IMR-90 (cell line): ENCODE measurements around the gene MAK. TPM values are rescaled to one million over a fixed set of nuclear protein-coding genes. Genes with fewer than 3 reads are reported as not detected.

Source experiments
- ATAC-seq: fragments of 200-7000 bp; cut with Tn5 transposase; 2 replicates; pipeline ENCODE4 v1.9.1; 2020; ENCODE audit warnings: low read depth, mild to moderate bottlenecking, moderate library complexity
- BruUV-seq: library from RNA; stranded (reverse); fragments of 400-500 nt; replicated peaks from 2 replicates; lab custom pipeline; 2021; lab: Mats Ljungman, UMichigan
- CTCF ChIA-PET: fragments of 300-600 bp; formaldehyde crosslinking; extraction: SDS; loops from one replicate; lab custom pipeline; 2021; ENCODE audit warnings: antibody characterized with exemption; lab: Yijun Ruan, JAX
- POLR2A ChIA-PET: fragments of 300-600 bp; sonication (Branson Sonifier 250); formaldehyde crosslinking; loops from one replicate; lab custom pipeline; 2022; ENCODE audit warnings: antibody characterized with exemption; ENCODE audit not compliant: unreplicated experiment; lab: Charles Lee
- DNase-seq: peaks from one replicate; pipeline ENCODE4 v3.0.0; 2013
- H2AFZ ChIP-seq: replicated peaks from 2 replicates; pipeline ENCODE3; 2013; ENCODE audit warnings: low read length, mild to moderate bottlenecking; ENCODE audit not compliant: poor library complexity
- H2AK5ac ChIP-seq: 2 replicates; pipeline ENCODE4 v1.6.1; 2013; ENCODE audit warnings: low read depth, low read length, inconsistent platforms
- H2AK9ac ChIP-seq: replicated peaks from 2 replicates; pipeline ENCODE3; 2013; ENCODE audit warnings: mild to moderate bottlenecking, low read depth, low read length, moderate library complexity; ENCODE audit not compliant: poor library complexity
- H2BK120ac ChIP-seq: 2 replicates; pipeline ENCODE4 v1.6.1; 2013; ENCODE audit warnings: low read depth, low read length, inconsistent platforms
- H2BK15ac ChIP-seq: 3 replicates; pipeline ENCODE4 v1.6.1; 2013; ENCODE audit warnings: low read depth, low read length, inconsistent platforms
- H2BK20ac ChIP-seq: 2 replicates; pipeline ENCODE4 v1.6.1; 2013; ENCODE audit warnings: low read depth, mild to moderate bottlenecking, inconsistent platforms, low read length, moderate library complexity
- H2BK5ac ChIP-seq: 2 replicates; pipeline ENCODE4 v1.6.1; 2013; ENCODE audit warnings: mild to moderate bottlenecking, low read depth, low read length, inconsistent platforms; ENCODE audit not compliant: poor library complexity, severe bottlenecking
- H3K14ac ChIP-seq: replicated peaks from 2 replicates; pipeline ENCODE4 v1.6.1; 2013; ENCODE audit warnings: low read depth, low read length, inconsistent platforms
- H3K18ac ChIP-seq: 2 replicates; pipeline ENCODE4 v1.6.1; 2013; ENCODE audit warnings: low read depth, low read length, control low read depth
- H3K23ac ChIP-seq: 2 replicates; pipeline ENCODE4 v1.6.1; 2013; ENCODE audit warnings: low read depth, low read length, inconsistent platforms
- H3K27ac ChIP-seq: 2 replicates; pipeline ENCODE4 v1.5.1; 2013; ENCODE audit warnings: mild to moderate bottlenecking, control low read depth, low read length; ENCODE audit not compliant: insufficient read depth
- H3K27me3 ChIP-seq: 2 replicates; pipeline ENCODE4 v1.6.1; 2013; ENCODE audit warnings: low read length; ENCODE audit not compliant: control insufficient read depth, insufficient read depth
- H3K36me3 ChIP-seq: 2 replicates; pipeline ENCODE4 v1.6.1; 2013; ENCODE audit warnings: low read length, mixed read lengths; ENCODE audit not compliant: control insufficient read depth, insufficient read depth
- H3K4ac ChIP-seq: 2 replicates; pipeline ENCODE4 v1.6.1; 2013; ENCODE audit warnings: low read depth, low read length, inconsistent platforms
- H3K4me1 ChIP-seq: 2 replicates; pipeline ENCODE4 v1.6.1; 2013; ENCODE audit warnings: low read length, mixed read lengths; ENCODE audit not compliant: control insufficient read depth, insufficient read depth
- H3K4me2 ChIP-seq: 2 replicates; pipeline ENCODE4 v1.6.1; 2013; ENCODE audit warnings: low read depth, mild to moderate bottlenecking, control low read depth, low read length, moderate library complexity
- H3K4me3 ChIP-seq: 2 replicates; pipeline ENCODE4 v1.5.1; 2013; ENCODE audit warnings: low read depth, mild to moderate bottlenecking, control low read depth, low read length, moderate library complexity; ENCODE audit not compliant: insufficient read depth
- H3K56ac ChIP-seq: 2 replicates; pipeline ENCODE4 v1.6.1; 2013; ENCODE audit warnings: low read length, inconsistent platforms; ENCODE audit not compliant: insufficient read depth; ENCODE audit errors: extremely low read depth
- H3K79me1 ChIP-seq, 2 experiments: 2 replicates each; pipeline ENCODE4 v1.6.1; 2013; ENCODE audit warnings: low read length in 2 of 2, inconsistent platforms in 1 of 2, low read depth in 1 of 2
- H3K9ac ChIP-seq: 2 replicates; pipeline ENCODE4 v1.6.1; 2013; ENCODE audit warnings: low read depth, low read length, control low read depth
- H3K9me1 ChIP-seq: 2 replicates; pipeline ENCODE4 v1.6.1; 2013; ENCODE audit warnings: low read length, inconsistent platforms; ENCODE audit not compliant: insufficient read depth
- H3K9me3 ChIP-seq: 2 replicates; pipeline ENCODE4 v1.6.1; 2013; ENCODE audit warnings: low read length; ENCODE audit not compliant: control insufficient read depth, insufficient read depth
- H4K20me1 ChIP-seq: 2 replicates; pipeline ENCODE4 v1.6.1; 2013; ENCODE audit warnings: low read length, inconsistent platforms; ENCODE audit not compliant: insufficient read depth
- H4K5ac ChIP-seq: 2 replicates; pipeline ENCODE4 v1.6.1; 2013; ENCODE audit warnings: mild to moderate bottlenecking, low read depth, low read length, control low read depth
- H4K8ac ChIP-seq, 2 experiments: 2 replicates each; pipeline ENCODE4 v1.6.1; 2013; ENCODE audit warnings: low read depth in 2 of 2, low read length in 2 of 2, control low read depth in 1 of 2, inconsistent platforms in 1 of 2
- H4K91ac ChIP-seq: 2 replicates; pipeline ENCODE4 v1.6.1; 2013; ENCODE audit warnings: low read depth, low read length, inconsistent platforms; ENCODE audit not compliant: insufficient read depth
- MAFK ChIP-seq: IDR thresholded peaks from 2 replicates; pipeline ENCODE4 v1.6.1; 2012; ENCODE audit warnings: low read depth, low read length, improper control_type of control experiment
- MAZ ChIP-seq: IDR thresholded peaks from 2 replicates; pipeline ENCODE4 v1.6.1; 2012; ENCODE audit warnings: low read depth, mild to moderate bottlenecking, low read length, improper control_type of control experiment, moderate library complexity, borderline replicate concordance
- WGBS, 2 experiments: methylation state at CpG; one replicate each; pipeline versions ENCODE4 v1.1.5 to v1.1.7; 2013; ENCODE audit warnings: missing lambda C conversion rate in 2 of 2; ENCODE audit not compliant: insufficient read length in 1 of 2; ENCODE audit errors: extremely low coverage in 2 of 2; 5-methylcytosine and 5-hydroxymethylcytosine counted together
- dilution Hi-C: fragments of 300-500 bp; cut with HindIII; formaldehyde crosslinking; loops from one replicate; pipeline ENCODE4 v1.14.3; 2018; ENCODE audit warnings: low sequenced_read_pairs; ENCODE audit not compliant: unreplicated experiment
- in situ Hi-C: fragments of 300-500 bp; cut with MboI; formaldehyde crosslinking; loops from 3 replicates; pipeline ENCODE4 v1.14.3; 2019; ENCODE audit warnings: low sequenced_read_pairs, inconsistent platforms, mixed read lengths
- intact Hi-C: fragments of 100-400 bp; cut with micrococcal nuclease; formaldehyde crosslinking; loops from 2 replicates; pipeline ENCODE4 v1.10.0; 2022
- polyA plus RNA-seq, 3 experiments: library from polyadenylated mRNA; depleted of rRNA; stranded (reverse); fragments of >200 nt; gene quantifications; 2 replicates each; pipeline ENCODE4 v1.2.3, GENCODE V29; 2012; ENCODE audit warnings: low replicate concordance in 1 of 3
- total RNA-seq: library from RNA; depleted of rRNA; stranded (reverse); fragments of >200 nt; gene quantifications from 2 replicates; pipeline ENCODE4 v1.2.3, GENCODE V29; 2012

The MAK gene
- total and polyA plus RNA-seq, 2 of the 4 experiments (the other 2 are of a cell fraction): not detected

DNA sequence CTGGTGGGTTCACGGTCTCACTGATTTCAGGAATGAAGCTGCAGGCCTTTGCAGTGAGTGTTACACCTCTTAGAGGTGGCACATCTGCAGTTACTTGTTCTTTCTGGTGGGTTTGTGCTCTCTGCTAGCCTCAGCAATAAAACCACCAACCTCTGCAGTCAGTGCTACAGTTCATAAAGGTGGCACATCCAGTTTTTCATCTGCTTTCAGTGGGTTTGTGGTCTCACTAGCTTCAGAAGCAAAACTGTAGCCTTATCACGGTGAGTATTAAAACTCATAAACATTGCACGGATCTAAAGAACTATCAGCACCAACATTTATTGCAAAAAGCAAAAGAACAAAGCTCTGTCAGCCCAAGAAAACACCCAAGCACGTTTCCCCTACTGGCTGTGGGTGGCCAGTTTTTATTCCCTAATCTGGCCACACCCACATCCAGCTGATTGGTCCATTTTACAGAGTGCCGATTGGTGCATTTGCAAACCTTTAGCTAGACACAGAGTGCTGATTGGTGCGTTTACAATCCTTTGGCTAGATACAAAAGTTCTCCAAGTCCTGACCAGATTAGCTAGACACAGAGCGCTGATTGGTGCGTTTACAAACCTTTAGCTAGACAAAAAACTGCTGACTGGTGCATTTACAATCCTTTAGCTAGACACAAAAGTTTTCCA lies 118.9 kb downstream of the MAK start:
- Histone ChIP-seq H4K91ac (peak overlapping the region; percentile 60), H3K36me3 (no peaks in the 10 kb centered on the region; the same call in 1 of the 2 replicates), H4K5ac (peak overlapping the region; percentile 97), H3K23ac (no peak overlapping the region), H3K56ac (no peak overlapping the region), H4K8ac (peak overlapping the region; percentile 83 to 86; a peak in 2 of 4 replicates), H2BK120ac (peak overlapping the region; percentile 69; the same call in 1 of the 2 replicates), H3K9me3 (peaks cover 9% of the 10 kb centered on the region), H2AFZ (peak overlapping the region; percentile 89), H3K9me1 (peaks cover 3% of the 10 kb centered on the region; the same call in 1 of the 2 replicates), H4K20me1 (peaks cover 3% of the 10 kb centered on the region; the same call in 1 of the 2 replicates), H3K79me1 (peaks cover 12 to 26% of the 10 kb centered on the region in 2 experiments), H3K4ac (peak overlapping the region; percentile 82; the same call in 1 of the 2 replicates), H3K4me2 (peak overlapping the region; percentile 78), H3K18ac (peak overlapping the region; percentile 95; the same call in 1 of the 2 replicates), H2BK20ac (peak overlapping the region; percentile 23; the same call in 1 of the 2 replicates), H3K4me1 (peaks cover 8% of the 10 kb centered on the region), H3K14ac (no peak overlapping the region), H2BK15ac (no peak overlapping the region), H3K27ac (peak overlapping the region; percentile 76; the same call in 1 of the 2 replicates), H2AK9ac (no peak overlapping the region), H3K9ac (no peak overlapping the region), H3K27me3 (no peaks in the 10 kb centered on the region), H2BK5ac (peak overlapping the region; percentile 88), H3K4me3 (peak overlapping the region; percentile 76; the same call in 1 of the 2 replicates), H2AK5ac (no peak overlapping the region)
- 100% methylated on average over 2 of the region's 8 CpGs; no CpG with 5 or more reads in 1 of the 2 experiments for WGBS, 2 experiments
- no TSS peak for BruUV-seq
- peak; percentile 93 for TF ChIP-seq MAFK
- no peak for TF ChIP-seq MAZ
- DNase-seq (no peak), ATAC-seq (no peak)
- in situ Hi-C loops (no loop called here), intact Hi-C loops (no loop called here), dilution Hi-C loops (no loop called here)
- ChIA-PET POLR2A (no interaction called here), CTCF (no interaction called here)
